ENCODE measurements around the gene ROR1. TPM values are rescaled to one million over a fixed set of nuclear protein-coding genes. Genes with fewer than 3 reads are reported as not detected.

ROR1 gene
- polyA plus RNA-seq, 1 of the 3 experiments (the other 2 are of a cell fraction) = 4.0 TPM

GRCh38 chr1:63924600-63924999 is 150.8 kb downstream of the ROR1 start (continued):
- TF ChIP-seq ZBTB33 (IDR thresholded peaks at IDR 0.05; ENCODE audit: borderline replicate concordance, low read depth) (no peak), JUND (IDR thresholded peaks at IDR 0.05) (no peak), REST (IDR thresholded peaks at IDR 0.05; ENCODE audit: low read depth, low read length) (no peak), GATA2 (CRISPR knock-in tag; IDR thresholded peaks at IDR 0.05) (no peak), GABPA (IDR thresholded peaks at IDR 0.05; ENCODE audit: low read depth) (no peak), EZH2phosphoT487 (IDR thresholded peaks at IDR 0.05; ENCODE audit: borderline replicate concordance, low read depth) (no peak), CTCF (IDR thresholded peaks at IDR 0.05) (no peak), YY1 (IDR thresholded peaks at IDR 0.05; ENCODE audit: low read depth) (no peak)

GRCh38 chr1:63928186-63929105 is 154.6 kb downstream of the ROR1 start:
- ChIA-PET POLR2A (no interaction called here), CTCF (interaction anchor here (0.8 to 1.8 kb wide), 4 partner anchors 14 to 254 kb away, joined by 3 to 7 read pairs (median 3); no protein-coding TSS in a partner anchor)
- Histone ChIP-seq H3K4me1 (ENCODE audit: control insufficient read depth in 1 of 2, insufficient read depth in 2 of 2, low read depth in 1 of 2, low read length in 1 of 2) (no peaks in the 10 kb centered on the region; a peak in 1 of 4 replicates), H3K4me2 (no peak overlapping the region), H2AFZ (ENCODE audit: low read depth) (no peak overlapping the region), H3K27ac (ENCODE audit: low read depth in 2 of 2, low read length in 1 of 2) (no peak overlapping the region; a peak in 1 of 4 replicates), H4K20me1 (ENCODE audit: insufficient read depth) (no peaks in the 10 kb centered on the region), H3K9me2 (no peaks in the 10 kb centered on the region), H3K27me3 (ENCODE audit: insufficient read depth) (no peaks in the 10 kb centered on the region), H3K9me3 (no peaks in the 10 kb centered on the region), H3K36me3 (replicated peaks in 1 of 2; ENCODE audit: control insufficient read depth in 1 of 2, insufficient read depth in 2 of 2, low read length in 1 of 2) (no peaks in the 10 kb centered on the region), H3F3A (replicated peaks; ENCODE audit: insufficient read depth) (no peaks in the 10 kb centered on the region), H3K79me2 (ENCODE audit: insufficient read depth) (no peaks in the 10 kb centered on the region), H3K4me3 (ENCODE audit: low read depth in 2 of 2, low read length in 1 of 2) (no peak overlapping the region), H3K9ac (no peak overlapping the region)
- no peak for TF ChIP-seq TAF1 (IDR thresholded peaks at IDR 0.05; ENCODE audit: borderline replicate concordance, low read depth, low read length)
- no peak for TF ChIP-seq EZH2phosphoT487 (IDR thresholded peaks at IDR 0.05; ENCODE audit: borderline replicate concordance, low read depth)
- TF ChIP-seq RCOR1 (IDR thresholded peaks at IDR 0.05; ENCODE audit: low read length) = no peak
- TF ChIP-seq FOXJ3 (CRISPR knock-in tag; IDR thresholded peaks at IDR 0.05) = no peak
- no peak for TF ChIP-seq CHD2 (IDR thresholded peaks at IDR 0.05; ENCODE audit: low read length, partially characterized antibody)
- no peak for TF ChIP-seq NFIC (IDR thresholded peaks at IDR 0.05; ENCODE audit: borderline replicate concordance)
- no peak for TF ChIP-seq GATA2 (CRISPR knock-in tag; IDR thresholded peaks at IDR 0.05)
- 85% methylated on average over 7 of the region's 7 CpGs for WGBS (ENCODE audit: low lambda C conversion rate)
- no peak for DNase-seq
